CD4-positive, alpha-beta T cell treated with Interleukin-2 at 100 ng/mL for 4 hours (primary cell): ENCODE data around the gene COL18A1.

Experiments
- DNase-seq: peaks from one replicate; pipeline ENCODE4 v3.0.0-alpha.2; 2020; ENCODE audit warnings: low spot score

COL18A1 gene

DNA sequence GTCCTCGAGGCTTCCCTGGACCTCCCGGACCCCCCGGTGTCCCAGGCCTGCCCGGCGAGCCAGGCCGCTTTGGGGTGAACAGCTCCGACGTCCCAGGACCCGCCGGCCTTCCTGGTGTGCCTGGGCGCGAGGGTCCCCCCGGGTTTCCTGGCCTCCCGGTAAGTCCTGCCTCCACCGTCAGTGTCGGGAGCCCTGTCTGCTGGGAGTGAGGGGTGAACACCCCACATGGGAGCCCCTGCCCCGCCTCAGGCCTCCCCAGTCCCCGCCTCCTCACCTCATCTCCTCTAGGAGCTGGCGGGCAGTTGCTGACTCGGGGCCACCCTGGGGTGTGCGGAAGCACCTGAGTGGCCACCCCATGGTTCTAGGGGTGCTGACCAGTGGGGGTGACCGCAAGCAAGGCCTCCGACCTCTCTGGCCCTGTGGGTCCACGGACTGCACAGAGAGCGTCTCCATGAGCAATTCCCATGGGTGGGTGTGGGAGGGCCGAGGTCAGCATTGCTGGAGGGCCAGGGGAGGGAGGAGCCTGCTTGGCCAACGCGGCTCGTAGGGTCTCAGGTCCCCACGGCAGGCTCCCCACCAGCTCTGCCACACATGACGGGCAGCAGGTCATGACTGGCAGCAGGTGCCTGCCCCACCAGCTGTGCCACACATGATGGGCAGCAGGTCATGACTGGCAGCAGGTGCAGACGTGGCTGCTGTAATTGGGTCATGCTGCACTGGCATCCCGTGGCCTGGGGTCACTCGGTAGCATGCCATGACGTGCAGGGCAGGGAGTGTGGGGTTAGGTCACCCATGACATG, 75.9 kb downstream of the COL18A1 start:
- DNase-seq = no peak

DNA sequence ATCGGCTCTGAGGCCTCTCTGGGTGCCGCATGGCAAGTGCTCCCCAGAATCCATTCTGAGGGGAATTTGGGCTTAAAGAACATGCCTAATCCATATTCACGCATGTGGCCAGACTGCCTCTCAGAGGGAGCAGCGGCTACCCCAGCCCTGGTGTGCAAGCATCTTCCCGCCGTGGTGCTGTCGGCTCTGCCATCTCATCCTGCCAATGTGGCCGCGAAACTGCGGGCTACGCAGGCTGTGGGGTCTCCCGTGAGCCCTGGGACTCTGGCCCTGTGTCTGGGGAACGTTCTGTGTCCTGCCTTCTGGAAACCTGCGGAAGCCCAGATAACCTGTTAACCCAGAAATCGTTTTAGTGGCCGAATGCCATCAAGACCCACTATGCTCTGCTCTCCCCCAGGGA, 76.6 kb downstream of the COL18A1 start:
- DNase-seq = no peak

DNA sequence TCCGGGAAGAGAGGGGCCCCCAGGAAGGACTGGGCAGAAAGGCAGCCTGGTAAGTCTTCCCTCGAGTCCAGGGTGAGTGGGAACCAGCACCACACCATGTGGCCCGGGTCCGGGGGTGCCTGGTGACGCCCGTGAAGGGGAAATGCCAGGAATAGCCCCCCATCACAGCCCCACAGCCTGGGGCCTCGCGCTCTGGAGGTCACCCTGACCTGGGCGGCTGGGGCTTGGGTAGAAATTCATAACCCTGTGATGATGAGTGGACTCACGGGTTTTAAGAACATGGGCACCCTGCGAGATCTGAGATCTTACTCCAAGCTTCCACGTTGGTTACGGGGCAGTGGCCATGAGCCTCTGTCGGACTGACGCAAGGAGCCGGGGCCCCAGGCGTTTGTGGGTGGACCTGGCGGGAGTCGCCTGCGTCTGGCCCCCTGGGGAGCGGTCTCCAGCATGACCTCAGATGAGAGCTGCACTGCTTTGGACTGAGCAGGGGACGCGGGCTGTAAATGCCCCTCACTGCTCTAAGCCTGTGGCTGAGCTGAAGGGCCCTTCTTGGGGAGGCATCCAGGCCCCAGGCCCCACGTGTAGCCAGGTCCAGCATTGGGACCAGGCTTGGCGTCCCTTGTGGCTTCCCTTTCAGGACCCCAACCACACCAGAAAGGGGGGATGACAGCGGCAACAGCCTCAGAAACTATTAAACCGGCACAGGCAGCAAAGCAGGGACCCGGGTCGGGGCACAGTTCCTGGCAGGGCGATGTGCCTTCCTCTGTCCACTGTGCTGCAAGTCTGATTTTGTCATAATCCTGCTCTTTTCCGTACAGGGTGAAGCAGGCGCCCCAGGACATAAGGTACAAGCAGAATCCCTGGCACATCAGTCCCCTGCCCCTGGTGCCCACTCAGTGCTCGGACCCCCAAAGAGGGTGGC, 77.3 kb downstream of the COL18A1 start:
- no peak for DNase-seq

DNA sequence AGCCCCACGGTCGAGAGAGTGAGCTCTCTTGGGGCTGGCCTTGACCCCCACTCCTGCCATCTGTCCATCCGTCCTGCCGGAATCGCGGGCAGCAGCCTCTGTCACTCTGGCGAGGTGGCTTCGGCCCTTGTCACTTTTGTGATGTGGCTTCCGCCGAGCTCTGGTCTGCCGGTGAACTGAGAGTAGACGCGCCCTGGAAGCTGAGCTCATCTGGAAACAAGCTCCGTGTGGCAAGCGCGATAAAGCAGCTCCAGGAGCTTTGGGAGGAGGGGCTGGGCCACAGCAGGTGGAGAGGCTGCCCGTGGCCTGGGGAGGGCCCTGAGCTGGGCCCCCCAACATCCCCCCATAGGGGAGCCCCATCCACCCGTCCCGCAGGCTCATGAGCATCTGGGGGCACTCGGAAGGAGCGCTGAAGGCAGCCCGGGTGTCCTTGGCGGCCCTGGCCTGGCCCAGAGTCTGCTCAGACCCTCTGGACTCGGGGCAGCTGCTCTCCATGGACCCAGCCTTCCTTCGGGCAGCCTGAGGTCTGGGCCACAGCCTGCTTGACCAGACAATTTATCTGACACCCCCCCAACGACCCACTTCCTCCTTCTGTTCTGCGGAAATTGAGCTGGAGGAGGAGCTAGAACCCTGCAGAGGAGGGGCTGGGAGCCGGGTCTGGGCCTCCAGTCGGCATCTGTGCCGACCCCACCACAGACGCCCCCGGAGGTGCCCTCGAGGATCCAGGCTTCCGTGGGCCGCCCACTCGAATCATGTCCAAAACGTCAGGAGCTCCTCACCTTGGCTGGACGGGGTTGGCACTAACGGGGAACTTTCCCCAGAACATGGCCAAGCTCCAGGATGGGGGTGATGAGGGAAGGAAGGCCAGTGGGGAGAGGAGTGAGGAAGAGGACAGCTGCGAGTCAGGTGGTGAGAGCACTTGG, 78.2 kb downstream of the COL18A1 start:
- DNase-seq = peak; percentile 36

DNA sequence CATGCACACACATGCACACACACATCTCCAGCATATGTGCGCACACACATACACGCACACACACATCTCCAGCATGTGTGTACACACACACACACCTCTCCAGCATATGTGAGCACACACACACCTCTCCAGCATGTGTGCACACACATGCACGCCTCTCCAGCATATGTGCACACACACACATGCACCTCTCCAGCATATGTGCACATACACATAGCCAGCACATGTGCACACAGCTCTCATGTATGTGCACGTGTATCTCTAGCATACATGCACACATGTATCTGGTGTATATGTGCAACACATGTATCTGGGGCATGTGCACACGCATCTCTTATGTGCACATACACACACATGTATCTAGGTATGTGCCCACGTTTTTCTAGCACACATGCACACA, 79.4 kb downstream of the COL18A1 start:
- no peak for DNase-seq

DNA sequence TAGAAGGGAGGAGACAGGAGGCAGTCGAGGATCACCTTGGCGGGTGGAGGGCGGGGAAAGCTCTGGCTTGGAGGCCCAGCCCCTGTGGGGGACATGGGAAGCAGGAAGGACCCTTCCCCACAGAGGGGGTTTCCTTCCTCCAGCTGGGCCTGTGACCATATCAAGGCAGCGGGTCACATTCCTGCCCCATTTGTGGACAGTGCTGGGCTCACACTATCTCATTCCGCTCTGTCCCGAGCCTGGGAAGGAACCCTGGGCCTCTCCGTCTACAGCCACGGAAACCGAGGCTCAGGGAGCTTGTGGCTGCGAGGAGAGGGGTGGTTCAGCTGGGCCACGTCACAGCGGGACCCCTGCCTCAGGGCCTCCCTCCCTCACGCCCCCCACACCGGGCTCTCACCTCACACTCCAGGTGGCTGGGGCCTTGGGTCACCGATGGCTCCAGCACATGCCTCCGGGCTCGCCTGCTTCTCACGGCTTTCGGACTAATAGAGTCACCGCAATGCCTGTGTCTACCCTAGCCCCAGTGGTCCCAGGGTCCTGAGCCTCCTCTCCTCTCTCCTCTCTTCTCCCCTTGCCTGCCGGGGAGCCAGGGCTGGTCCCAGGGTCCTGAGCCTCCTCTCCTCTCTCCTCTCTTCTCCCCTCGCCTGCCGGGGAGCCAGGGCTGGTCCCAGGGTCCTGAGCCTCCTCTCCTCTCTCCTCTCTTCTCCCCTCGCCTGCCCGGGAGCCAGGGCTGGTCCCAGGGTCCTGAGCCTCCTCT, 80.9 kb downstream of the COL18A1 start:
- DNase-seq = no peak

DNA sequence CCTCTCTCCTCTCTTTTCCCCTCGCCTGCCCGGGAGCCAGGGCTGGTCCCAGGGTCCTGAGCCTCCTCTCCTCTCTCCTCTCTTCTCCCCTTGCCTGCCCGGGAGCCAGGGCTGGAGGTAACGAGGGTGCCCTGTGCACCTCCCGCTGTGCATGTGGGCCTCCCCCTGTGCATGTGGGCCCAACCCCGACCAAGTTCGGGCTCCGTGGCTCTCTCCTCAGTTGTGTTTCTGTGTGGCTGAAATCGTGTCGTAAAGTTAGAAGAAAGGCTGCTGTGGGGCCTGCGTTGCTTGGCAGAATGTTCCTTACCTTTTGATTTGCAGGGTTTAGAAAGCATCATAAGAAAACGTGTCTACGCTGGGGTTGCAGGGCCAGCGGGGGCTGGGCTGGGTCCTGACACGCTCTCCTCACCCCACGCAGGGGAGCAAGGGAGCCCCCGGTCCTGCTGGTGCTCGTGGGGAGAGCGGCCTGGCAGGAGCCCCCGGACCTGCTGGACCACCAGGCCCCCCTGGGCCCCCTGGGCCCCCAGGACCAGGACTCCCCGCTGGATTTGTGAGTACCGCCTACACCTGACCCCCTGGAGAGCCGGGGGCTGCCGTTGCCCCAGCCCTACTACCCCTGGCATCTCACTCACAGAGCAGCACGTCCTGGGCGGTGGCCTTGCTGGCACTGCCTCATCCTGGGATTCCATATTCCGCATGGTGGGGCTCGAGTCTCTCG, 81.6 kb downstream of the COL18A1 start:
- DNase-seq = no peak

DNA sequence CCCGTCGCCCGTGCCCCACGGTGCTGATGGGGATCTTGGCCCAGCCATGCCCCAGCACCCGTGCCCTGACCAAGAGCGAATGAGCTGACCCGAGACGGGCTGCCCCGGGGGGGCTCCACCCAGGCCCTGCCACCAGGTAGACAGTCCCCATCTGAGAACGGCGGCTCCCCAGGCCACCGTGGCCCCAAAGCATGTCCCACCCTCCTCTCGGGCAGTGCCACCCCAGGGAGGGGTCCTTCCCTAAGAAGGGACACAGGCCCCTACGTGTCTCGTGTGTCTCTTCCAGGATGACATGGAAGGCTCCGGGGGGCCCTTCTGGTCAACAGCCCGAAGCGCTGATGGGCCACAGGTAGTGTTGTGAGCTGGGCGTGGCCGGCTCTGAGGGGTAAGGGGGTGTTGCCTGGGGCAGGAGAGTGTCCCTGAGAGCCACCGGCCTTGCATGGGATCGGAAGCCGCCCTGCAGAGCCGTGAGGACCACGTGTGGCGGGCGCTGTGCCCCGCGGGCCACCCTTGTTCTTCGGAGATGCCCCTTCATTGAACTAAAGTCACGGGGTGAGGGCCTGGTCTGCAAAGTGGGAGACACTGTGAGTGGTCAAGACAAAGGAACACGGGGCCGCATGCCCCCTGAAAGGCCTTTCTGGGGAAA, 82.3 kb downstream of the COL18A1 start:
- no peak for DNase-seq

DNA sequence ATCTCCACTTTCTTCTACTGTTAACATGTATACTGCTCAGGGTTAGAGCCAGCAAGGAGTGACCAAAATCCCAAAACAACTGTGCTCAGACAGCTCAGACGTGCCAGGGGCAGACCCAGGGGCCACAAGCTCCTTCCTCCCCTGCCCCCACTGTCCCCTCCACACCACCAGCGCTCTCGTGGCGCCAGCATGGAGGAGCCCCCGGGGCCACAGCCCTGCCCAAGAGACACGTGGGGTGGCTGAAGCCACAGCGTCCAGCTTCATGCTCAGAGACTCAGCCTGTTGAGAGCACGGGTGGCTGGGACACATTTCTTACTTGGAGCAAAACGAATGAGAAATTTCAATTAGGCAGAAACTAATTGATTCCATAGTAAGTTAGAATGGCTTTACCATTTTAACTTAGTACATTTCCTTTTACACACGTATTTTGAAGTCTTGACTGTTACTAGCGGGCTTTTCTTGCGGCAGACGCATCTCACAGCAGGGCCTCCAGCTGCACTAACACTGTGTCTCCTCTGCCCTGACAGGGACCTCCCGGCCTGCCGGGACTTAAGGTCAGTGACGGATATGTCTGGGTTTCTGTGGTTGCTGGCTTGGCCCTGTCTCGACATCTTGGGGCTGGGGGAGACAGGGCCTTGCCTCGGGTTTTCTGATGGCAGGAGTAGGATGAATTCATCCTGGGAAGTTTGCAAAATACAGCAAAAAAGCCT, 83.1 kb downstream of the COL18A1 start:
- DNase-seq = no peak

DNA sequence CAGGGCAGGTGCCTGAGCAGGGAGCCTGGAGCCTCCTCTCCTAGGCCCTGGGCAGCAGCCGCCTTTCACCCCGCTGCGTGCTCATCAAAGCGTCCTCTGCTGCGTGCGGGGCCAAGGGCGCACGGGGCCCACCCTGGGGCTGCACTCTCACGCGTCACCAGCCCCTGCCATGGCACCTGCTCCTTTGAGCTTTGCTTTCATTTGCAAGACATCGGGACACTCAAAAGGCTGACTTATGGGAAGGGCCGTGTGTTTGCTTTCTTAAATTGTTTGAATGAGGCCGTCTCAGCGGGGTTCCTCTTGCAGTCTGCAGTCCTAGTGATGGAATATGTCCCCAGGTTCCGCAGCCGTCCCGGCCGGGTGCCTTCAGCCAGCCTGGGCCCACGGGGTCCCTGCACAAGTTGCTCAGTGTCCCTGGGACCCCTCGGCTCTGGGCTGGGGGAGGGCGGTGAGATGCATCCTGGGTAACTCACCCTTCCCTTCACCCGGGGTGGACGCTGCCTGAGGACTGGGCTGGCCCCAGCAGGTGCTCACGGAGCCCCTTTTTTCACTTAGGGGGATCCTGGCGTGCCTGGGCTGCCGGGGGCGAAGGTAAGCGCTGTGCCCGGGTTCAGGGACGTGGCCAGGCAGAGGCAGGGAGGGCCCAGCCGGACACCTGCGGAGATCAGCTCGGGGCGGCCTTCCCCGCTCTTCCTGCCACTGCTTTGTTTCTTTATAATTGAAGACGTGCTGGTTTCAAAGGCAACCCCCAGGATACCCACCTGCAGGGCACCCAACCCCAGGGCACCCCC, 84.2 kb downstream of the COL18A1 start:
- DNase-seq = no peak

DNA sequence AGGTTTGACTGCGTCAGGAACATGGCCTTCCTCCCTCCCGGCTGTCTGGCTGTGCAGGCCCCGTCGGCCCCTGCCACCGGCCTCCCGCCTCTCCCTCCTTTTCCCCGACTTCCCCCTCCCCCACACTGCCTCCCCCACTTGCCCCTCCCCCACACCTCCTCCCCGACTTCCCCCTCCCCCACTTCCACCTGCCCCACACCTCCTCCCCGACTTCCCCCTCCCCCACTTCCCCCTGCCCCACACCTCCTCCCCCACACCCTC, 84.7 kb downstream of the COL18A1 start:
- DNase-seq = no peak

DNA sequence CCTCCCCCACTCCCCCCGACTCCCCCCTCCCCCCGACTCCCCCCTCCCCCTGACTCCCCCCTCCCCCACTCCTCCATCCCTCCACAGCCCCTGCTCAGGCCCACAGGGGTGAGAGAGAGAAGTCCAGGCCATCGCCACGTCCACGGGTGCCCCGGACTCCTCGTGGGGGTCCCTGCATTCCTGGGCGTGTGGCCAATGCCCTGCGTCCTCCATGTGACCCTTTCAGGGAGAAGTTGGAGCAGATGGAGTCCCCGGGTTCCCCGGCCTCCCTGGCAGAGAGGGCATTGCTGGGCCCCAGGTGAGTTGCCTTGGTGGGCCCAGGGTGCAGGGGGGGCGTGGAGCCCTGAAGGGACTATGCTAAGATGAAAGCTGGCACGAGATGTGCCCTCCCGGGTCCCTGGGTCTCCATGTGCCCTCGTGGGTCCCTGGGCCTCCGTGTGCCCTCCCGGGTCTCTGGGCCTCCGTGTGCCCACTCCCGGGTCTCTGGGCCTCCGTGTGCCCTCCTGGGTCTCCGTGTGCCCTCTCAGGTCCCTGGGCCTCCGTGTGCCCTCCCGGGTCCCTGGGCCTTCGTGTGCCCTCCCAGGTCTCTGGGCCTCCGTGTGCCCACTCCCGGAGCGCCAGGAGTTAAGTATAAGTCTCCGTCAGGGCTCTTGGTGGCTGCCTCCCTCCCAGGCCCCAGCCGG, 85.2 kb downstream of the COL18A1 start:
- no peak for DNase-seq

DNA sequence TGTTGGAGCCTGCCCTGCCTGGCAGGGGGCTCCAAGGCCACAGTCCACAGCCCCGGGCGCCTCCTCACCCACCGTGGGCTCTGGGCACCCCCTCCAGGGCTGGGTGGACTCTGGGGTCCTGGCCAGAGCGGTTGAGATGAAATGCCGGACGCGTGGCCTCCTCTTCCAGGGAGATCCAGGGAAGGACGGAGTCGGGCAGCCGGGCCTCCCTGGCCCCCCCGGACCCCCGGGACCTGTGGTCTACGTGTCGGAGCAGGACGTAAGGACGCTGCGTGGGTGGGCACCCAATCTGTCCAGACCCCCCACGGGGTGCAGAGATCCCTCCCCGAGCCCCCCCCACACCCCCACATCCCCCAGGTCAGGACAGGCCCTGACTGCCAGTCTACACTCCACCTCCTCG, 86.1 kb downstream of the COL18A1 start:
- no peak for DNase-seq

DNA sequence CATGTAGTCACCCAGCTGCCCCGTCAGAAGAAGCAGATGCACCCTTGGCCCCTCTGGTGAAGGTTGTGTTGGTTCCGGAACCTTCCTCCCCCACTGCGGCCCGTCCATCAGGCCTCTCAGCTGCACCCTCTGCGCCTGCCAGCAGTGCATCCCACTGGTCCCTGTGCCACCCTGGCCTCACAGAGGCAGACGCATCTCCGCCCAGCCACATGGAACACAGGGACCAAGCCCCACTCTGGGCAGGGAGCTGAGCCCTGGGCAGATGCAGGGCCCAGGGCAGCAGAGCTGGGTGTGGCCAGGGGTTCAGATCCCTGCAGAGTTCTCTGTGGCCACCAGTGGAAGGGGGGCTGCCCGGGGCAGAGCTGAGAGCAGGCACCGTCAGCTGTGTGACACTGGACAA, 86.7 kb downstream of the COL18A1 start:
- DNase-seq = no peak

DNA sequence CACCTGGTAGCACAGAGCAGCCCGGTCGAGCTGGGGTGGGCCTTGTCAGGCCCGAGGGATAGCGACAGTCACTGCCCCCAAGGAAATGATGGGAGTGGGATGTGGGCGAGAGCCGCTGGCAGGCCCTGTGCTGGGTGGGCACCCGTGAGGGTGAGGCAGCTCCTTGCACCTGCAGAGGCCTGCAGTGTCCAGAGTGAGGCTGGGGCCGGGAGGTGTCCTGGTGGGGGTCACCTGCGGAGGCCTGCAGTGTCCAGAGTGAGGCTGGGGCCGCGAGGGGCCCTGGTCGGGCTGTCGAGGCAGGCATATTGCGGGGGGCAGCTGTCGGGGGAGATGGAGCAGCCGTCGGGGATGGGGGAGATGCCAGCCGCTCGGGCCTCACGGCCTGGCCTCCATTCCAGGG, 87.8 kb downstream of the COL18A1 start:
- DNase-seq = no peak

DNA sequence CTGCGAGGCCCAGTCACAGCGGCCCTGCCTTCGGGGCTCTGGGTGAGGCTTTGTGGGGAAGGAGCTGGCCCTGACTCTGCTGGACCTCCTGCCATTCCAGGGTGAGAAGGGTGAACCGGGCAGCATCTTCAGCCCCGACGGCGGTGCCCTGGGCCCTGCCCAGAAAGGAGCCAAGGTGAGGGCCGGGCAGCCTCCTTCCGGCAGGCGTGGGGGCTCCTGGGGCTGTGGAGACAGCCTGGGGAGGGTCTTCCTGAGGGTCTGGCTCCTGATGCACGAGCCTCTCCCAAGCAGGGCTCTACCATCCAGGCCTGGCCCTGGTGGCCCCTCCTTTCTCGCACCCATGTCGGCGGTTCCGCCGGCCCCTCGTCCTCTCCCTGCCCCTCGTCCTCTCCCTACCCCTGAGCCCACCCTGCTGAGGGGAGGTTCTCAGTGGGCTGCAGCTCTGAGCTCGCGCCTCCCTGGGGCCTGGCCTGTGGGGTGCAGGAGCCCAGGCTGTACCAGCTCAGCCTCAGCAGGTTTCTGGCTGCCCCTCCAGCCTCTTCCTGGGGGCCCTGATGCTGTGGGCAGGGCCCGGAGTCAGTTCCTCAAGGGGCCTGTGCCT, 88.5 kb downstream of the COL18A1 start:
- no peak for DNase-seq

DNA sequence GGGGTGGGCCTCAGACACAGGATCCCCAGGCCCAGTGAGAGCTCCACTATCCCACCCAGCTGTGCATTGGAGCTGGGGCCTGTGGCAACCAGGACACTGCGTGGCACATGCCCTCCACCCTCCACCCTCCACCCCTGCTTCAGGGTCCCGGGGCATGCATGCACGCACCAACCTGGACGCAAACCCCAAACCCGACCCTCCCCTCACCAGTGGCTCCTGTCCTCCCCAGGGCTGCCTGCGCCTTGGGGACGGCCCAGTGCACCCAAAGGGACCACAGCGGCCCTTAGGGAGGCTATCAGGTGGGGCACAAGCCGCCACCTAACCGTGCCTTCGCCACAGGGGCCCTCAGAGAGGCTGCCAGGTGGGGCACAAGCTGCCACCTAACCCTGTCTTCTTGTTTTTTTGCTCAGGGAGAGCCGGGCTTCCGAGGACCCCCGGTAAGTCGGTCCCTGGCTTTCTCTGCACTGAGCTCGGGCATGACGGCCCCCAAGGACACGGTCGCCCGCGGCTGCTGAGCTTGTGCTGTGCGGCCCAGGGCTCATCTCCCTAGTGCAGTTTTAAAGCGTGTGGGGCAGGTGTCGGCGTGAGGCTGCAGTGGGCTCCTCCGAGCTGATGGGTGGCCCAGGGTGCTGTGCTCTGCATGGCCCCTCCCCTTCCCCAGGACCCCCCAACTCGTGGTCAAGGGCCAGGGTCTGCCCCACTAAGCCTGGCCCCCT, 89.3 kb downstream of the COL18A1 start:
- no peak for DNase-seq
